ENCODE measurements around the gene LZTR1.
"Not testable (repeated sequence)": the region's sequence is repeated elsewhere in the genome, so short reads cannot be mapped to it uniquely, and the experiment has no call there.

Gene LZTR1

GRCh38 chr22:21048448-21048847 is 66.4 kb downstream of the LZTR1 start:
- not testable (repeated sequence) for H2AFZ ChIP-seq (ENCODE audit: low read depth, low read length); H3K9me3 ChIP-seq (ENCODE audit: low read length); H3K4me3 ChIP-seq (ENCODE audit: low read length); H3K36me3 ChIP-seq (ENCODE audit: insufficient read depth, low read length); H3K27me3 ChIP-seq (ENCODE audit: insufficient read depth, low read length)
- peaks cover 30% of the 10 kb centered on the region for H3K4me1 ChIP-seq (ENCODE audit: insufficient read depth, low read length)
